ENCODE results near the gene PAX3. TPM values are rescaled to one million over a fixed set of nuclear protein-coding genes. Genes with fewer than 3 reads are reported as not detected.
A peak's percentile ranks its signal among the peaks of the same experiment; 100 is the strongest.

Gene PAX3
- total RNA-seq, 1 donor from 2014 or later, result 4.6 TPM

- no peaks in the 10 kb centered on the region for H3K36me3 ChIP-seq
- H3K4me1 ChIP-seq, result peaks cover 73% of the 10 kb centered on the region
- H3F3A ChIP-seq (ENCODE audit: low read depth), result peaks cover 74% of the 10 kb centered on the region
- no peak overlapping the region for H2AFZ ChIP-seq (replicated peaks)
- peaks cover 100% of the 10 kb centered on the region for H3K27me3 ChIP-seq
- H3K9me3 ChIP-seq (ENCODE audit: low read depth), result no peaks in the 10 kb centered on the region
- peaks cover 86% of the 10 kb centered on the region for H4K20me1 ChIP-seq (ENCODE audit: low read depth)
- peak; percentile 43 for DNase-seq (ENCODE audit: low spot score)
- no peaks in the 10 kb centered on the region for H3K79me2 ChIP-seq (ENCODE audit: low read depth)
- Mint-ChIP-seq H3K4me1 (peaks cover 79% of the 10 kb centered on the region), H3K27ac (peak overlapping the region; percentile 34), H3K36me3 (no peaks in the 10 kb centered on the region), H3K27me3 (ENCODE audit: insufficient read depth, low read depth) (peaks cover 87% of the 10 kb centered on the region), H3K4me3 (peak overlapping the region; percentile 98), H3K9me3 (peaks cover 4% of the 10 kb centered on the region)
- H3K4me2 ChIP-seq, result peak overlapping the region; percentile 29
- no peak overlapping the region for H3K4me3 ChIP-seq
- TF ChIP-seq EZH2phosphoT487 (IDR thresholded peaks at IDR 0.05) (no peak), EZH2 (IDR thresholded peaks at IDR 0.05) (no peak)
- no peak overlapping the region for H3K27ac ChIP-seq
- no peak overlapping the region for H3K9ac ChIP-seq
These were observed 4.4 kb upstream of the PAX3 start for GRCh38 chr2:222303045-222303827.

DNA sequence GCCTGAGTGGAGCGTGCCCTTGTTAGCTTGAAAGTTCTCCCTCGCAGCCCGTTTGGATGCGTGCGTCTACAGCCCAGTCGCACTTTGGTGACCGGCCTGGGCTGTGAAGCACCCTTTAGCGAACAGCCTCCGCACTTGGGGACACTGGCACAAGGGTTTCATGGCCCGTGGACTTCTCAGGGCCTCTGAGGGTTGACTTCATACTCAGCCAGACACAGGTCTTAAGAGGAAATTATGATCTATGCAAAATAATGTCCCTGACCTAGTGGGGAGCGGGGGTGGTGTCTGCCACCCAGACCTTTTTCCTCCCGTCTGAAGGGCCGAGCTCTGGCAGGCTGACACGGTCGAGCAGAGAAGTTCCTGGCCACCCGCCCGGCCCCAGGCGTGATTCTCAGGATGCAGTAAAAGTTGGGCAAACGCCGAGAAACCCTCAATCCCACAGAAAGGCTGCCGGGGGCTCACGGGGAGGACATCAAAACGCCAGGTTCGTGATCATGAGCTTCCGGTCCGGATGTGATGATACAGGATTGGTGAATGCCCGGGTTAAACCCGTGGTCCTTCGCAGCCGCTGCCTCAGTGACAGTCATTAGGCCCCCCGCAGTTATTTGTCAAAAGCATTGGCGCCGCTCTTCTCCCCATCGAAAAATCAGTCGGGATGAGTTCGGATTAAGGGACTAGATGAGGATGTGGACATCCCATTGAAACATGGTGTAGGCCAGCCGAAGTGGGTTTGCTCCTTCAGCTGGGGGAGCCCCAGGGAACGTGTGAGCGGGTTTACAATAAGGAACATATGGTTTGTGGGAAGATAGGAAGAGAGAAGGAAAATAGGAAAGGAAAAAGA is 3.6 kb upstream of the PAX3 start:
- H3K4me1 Mint-ChIP-seq, result peaks cover 74% of the 10 kb centered on the region
- peaks cover 74% of the 10 kb centered on the region for H3F3A ChIP-seq (ENCODE audit: low read depth)
- H3K4me2 ChIP-seq, result peak overlapping the region; percentile 29
- TF ChIP-seq, protein P1, sequence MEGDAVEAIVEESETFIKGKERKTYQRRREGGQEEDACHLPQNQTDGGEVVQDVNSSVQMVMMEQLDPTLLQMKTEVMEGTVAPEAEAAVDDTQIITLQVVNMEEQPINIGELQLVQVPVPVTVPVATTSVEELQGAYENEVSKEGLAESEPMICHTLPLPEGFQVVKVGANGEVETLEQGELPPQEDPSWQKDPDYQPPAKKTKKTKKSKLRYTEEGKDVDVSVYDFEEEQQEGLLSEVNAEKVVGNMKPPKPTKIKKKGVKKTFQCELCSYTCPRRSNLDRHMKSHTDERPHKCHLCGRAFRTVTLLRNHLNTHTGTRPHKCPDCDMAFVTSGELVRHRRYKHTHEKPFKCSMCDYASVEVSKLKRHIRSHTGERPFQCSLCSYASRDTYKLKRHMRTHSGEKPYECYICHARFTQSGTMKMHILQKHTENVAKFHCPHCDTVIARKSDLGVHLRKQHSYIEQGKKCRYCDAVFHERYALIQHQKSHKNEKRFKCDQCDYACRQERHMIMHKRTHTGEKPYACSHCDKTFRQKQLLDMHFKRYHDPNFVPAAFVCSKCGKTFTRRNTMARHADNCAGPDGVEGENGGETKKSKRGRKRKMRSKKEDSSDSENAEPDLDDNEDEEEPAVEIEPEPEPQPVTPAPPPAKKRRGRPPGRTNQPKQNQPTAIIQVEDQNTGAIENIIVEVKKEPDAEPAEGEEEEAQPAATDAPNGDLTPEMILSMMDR (IDR thresholded peaks at IDR 0.05), result no peak
- TF ChIP-seq EZH2phosphoT487 (IDR thresholded peaks at IDR 0.05) (peak; percentile 62), EZH2 (IDR thresholded peaks at IDR 0.05) (peak; percentile 88)
- peaks cover 85% of the 10 kb centered on the region for H3K27me3 Mint-ChIP-seq (ENCODE audit: insufficient read depth, low read depth)
- no peak overlapping the region for H3K27ac ChIP-seq
- no peaks in the 10 kb centered on the region for H3K36me3 ChIP-seq
- peaks cover 86% of the 10 kb centered on the region for H4K20me1 ChIP-seq (ENCODE audit: low read depth)
- H3K9me3 Mint-ChIP-seq, result peaks cover 2% of the 10 kb centered on the region
- peak; percentile 76 for DNase-seq (ENCODE audit: low spot score)
- H3K27ac Mint-ChIP-seq, result peak overlapping the region; percentile 50
- H3K36me3 Mint-ChIP-seq, result peaks cover 6% of the 10 kb centered on the region
- peaks cover 79% of the 10 kb centered on the region for H3K4me1 ChIP-seq
- H3K9ac ChIP-seq, result no peak overlapping the region
- no peak overlapping the region for H2AFZ ChIP-seq (replicated peaks)
- H3K27me3 ChIP-seq, result peaks cover 100% of the 10 kb centered on the region
- H3K4me3 ChIP-seq, result no peak overlapping the region
- peak overlapping the region; percentile 98 for H3K4me3 Mint-ChIP-seq
- H3K79me2 ChIP-seq (ENCODE audit: low read depth), result no peaks in the 10 kb centered on the region
- no peaks in the 10 kb centered on the region for H3K9me3 ChIP-seq (ENCODE audit: low read depth)

DNA sequence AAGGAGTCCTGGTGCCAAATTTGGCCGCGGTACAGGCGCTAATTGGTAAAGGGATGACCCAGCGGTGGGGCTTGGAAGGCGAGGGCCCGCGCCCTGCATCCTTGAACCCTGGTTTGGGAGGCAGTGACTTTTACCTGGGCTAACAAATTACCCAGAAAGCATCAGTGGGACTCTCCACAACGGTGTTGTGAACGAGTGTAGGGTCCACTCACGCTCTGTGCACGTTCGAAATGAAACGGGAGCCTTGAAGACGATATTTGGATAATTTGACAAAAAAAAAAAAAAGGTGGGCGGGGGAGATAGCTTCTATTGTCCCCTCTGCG is 3.0 kb upstream of the PAX3 start:
- Mint-ChIP-seq H3K4me3 (peak overlapping the region; percentile 98), H3K4me1 (peaks cover 72% of the 10 kb centered on the region), H3K9me3 (peaks cover 6% of the 10 kb centered on the region), H3K27ac (peak overlapping the region; percentile 50), H3K36me3 (peaks cover 12% of the 10 kb centered on the region), H3K27me3 (ENCODE audit: insufficient read depth, low read depth) (peaks cover 85% of the 10 kb centered on the region)
- Histone ChIP-seq H3K36me3 (no peaks in the 10 kb centered on the region), H3K9me3 (ENCODE audit: low read depth) (no peaks in the 10 kb centered on the region), H3K27me3 (peaks cover 100% of the 10 kb centered on the region), H3F3A (ENCODE audit: low read depth) (peaks cover 72% of the 10 kb centered on the region), H4K20me1 (ENCODE audit: low read depth) (peaks cover 88% of the 10 kb centered on the region), H3K9ac (no peak overlapping the region), H3K4me1 (peaks cover 79% of the 10 kb centered on the region), H3K4me3 (no peak overlapping the region), H3K27ac (no peak overlapping the region), H3K79me2 (ENCODE audit: low read depth) (no peaks in the 10 kb centered on the region), H3K4me2 (peak overlapping the region; percentile 23), H2AFZ (replicated peaks) (no peak overlapping the region)
- TF ChIP-seq, protein P1 (IDR thresholded peaks at IDR 0.05), result no peak
- peak; percentile 48 for TF ChIP-seq EZH2 (IDR thresholded peaks at IDR 0.05)
- TF ChIP-seq EZH2phosphoT487 (IDR thresholded peaks at IDR 0.05), result peak; percentile 84
- no peak for DNase-seq (ENCODE audit: low spot score)

All from neural progenitor cell (in vitro differentiated cells).